Activated CD4-positive, alpha-beta T cell treated with anti-CD3 and anti-CD28 coated beads for 36 hours (primary cell): Measurements from ENCODE around the gene MAP1B. TPM values are rescaled to one million over a fixed set of nuclear protein-coding genes. Genes with fewer than 3 reads are reported as not detected.

Experiments
- ATAC-seq: fragments of 200-7000 bp; cut with Tn5 transposase; one replicate; pipeline ENCODE4 v1.10.0; 2021; ENCODE audit warnings: mild to moderate bottlenecking, moderate library complexity
- CTCF ChIA-PET: fragments of 350-600 bp; sonication (Branson Sonifier 250); formaldehyde crosslinking; loops from one replicate; lab custom pipeline; 2021; ENCODE audit warnings: antibody characterized with exemption; lab: Charles Lee
- POLR2A ChIA-PET: fragments of 350-600 bp; sonication (Branson Sonifier 250); formaldehyde crosslinking; loops from one replicate; lab custom pipeline; 2021; ENCODE audit warnings: antibody characterized with exemption, inconsistent platforms; lab: Charles Lee
- DNase-seq: peaks from one replicate; pipeline ENCODE4 v3.0.0-alpha.2; 2020
- H3K27ac Mint-ChIP-seq: one replicate; pipeline ENCODE4 v1.8.0; 2021; ENCODE audit warnings: mixed read lengths
- H3K27me3 Mint-ChIP-seq: one replicate; pipeline ENCODE4 v1.8.0; 2021; ENCODE audit warnings: mixed read lengths
- H3K36me3 Mint-ChIP-seq: one replicate; pipeline ENCODE4 v1.8.0; 2021; ENCODE audit warnings: low read depth, mixed read lengths
- H3K4me1 Mint-ChIP-seq: one replicate; pipeline ENCODE4 v1.8.0; 2021; ENCODE audit warnings: mixed read lengths
- H3K4me3 Mint-ChIP-seq: one replicate; pipeline ENCODE4 v1.8.0; 2021; ENCODE audit warnings: mild to moderate bottlenecking, moderate library complexity, mixed read lengths
- H3K9me3 Mint-ChIP-seq: one replicate; pipeline ENCODE4 v1.8.0; 2021; ENCODE audit warnings: low read depth, mixed read lengths
- intact Hi-C, 2 experiments: fragments of 100-400 bp; cut with DNase I in 1 of 2; cut with micrococcal nuclease in 1 of 2; formaldehyde crosslinking; loops; one replicate each; pipeline versions ENCODE4 v1.14.2 to v1.15.1; 2022 to 2024; cut with DNase I, micrococcal nuclease
- total RNA-seq, 2 experiments: library from RNA; stranded (reverse); gene quantifications; one replicate each; pipeline ENCODE4 v1.2.3, GENCODE V29; 2021

The MAP1B gene
- total RNA-seq, 2 experiments from 2014 or later, result 0.16 to 0.26 TPM

DNA sequence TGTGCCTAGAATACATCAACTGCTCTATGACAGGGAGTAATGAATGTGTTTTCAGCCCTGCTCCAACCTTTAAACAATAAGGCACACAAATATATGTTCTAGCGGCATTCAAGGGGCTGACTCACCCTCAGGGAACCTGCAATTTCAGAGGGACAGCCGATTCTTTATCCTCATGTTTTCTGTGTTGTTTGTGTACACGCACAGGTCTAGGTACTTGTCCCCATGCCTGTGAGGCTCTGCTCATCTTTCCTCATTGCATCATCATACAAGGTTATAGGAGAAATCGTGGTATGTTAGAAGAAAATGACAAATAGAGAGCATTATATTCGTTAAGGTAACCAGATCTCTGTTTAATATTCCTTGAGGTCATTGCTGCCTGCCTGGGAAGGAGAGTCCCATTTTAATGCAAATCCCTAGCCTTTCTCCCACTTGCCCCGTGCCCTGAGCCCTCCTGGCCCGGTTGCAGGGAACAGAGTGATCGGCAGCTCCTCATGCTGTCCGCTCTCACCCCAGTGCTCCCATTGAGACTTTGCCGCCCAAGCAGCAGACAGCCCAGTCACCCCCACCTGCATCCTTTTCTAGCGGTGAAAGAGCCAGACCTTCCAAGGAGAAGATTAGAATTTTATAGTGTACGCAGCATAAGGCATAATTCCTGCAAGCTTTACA is 14.6 kb downstream of the MAP1B start:
- DNase-seq (no peak), ATAC-seq (no peak)
- H3K4me3 Mint-ChIP-seq, result no peak overlapping the region
- no peaks in the 10 kb centered on the region for H3K9me3 Mint-ChIP-seq
- no peak overlapping the region for H3K27ac Mint-ChIP-seq
- H3K4me1 Mint-ChIP-seq, result no peaks in the 10 kb centered on the region
- H3K36me3 Mint-ChIP-seq, result no peaks in the 10 kb centered on the region
- POLR2A ChIA-PET, result no interaction called here
- intact Hi-C loops, result no loop called here
- CTCF ChIA-PET, result no interaction called here
- peaks cover 45% of the 10 kb centered on the region for H3K27me3 Mint-ChIP-seq

DNA sequence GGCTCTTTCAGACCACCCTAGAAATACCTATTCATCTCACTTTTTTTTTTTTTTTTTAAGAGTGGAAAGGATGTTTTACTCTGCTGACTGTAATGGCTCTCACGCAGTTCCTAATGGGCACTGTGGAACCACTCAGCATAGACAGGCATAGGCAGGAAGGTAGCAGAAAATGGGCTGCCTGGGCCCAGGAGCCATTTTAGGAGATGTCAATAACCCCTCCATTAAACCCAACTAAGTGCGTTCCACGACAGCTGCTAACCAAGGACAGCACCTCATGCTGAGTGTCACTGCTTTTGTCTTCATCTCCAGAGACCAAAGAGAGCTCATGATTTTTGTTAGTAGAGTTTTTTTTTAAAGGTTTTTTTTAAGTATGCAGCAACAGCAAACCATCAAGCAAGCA is 15.3 kb downstream of the MAP1B start:
- H3K4me1 Mint-ChIP-seq, result no peaks in the 10 kb centered on the region
- ATAC-seq (no peak), DNase-seq (no peak)
- no peaks in the 10 kb centered on the region for H3K9me3 Mint-ChIP-seq
- H3K4me3 Mint-ChIP-seq, result no peak overlapping the region
- H3K27me3 Mint-ChIP-seq, result peaks cover 43% of the 10 kb centered on the region
- H3K36me3 Mint-ChIP-seq, result no peaks in the 10 kb centered on the region
- POLR2A ChIA-PET, result no interaction called here
- CTCF ChIA-PET, result no interaction called here
- intact Hi-C loops, result no loop called here
- H3K27ac Mint-ChIP-seq, result no peak overlapping the region

DNA sequence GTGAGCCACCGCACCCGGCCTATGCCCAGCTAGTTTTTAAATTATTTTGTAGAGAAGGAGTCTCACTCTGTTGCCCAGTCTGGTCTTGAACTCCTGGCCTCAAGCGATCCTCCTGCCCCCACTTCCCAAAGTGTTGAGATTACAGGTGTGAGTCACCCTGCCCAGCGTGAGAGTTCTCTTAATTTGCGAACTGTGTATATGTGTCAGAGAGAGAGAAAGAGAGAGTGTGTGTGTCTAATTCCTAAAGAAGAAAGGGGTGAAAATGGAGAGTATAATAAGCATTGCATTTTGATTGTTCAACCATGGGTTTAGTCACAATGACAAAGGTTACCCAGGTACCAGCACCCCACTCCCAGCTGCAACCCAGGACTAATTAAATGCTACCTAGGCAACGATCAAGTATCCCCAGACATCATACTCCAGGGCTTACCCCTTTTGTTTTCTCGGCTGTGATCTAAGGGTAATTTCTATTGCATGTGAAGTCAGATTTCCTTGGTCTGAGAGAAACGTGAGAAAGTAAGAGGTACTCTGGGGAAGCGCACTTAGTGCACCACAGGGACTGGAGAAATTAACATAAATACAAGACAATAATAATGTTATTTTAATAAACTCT is 16.6 kb downstream of the MAP1B start:
- no peak for DNase-seq
- Mint-ChIP-seq H3K4me3 (no peak overlapping the region), H3K9me3 (no peaks in the 10 kb centered on the region), H3K4me1 (no peaks in the 10 kb centered on the region), H3K36me3 (no peaks in the 10 kb centered on the region), H3K27me3 (peaks cover 45% of the 10 kb centered on the region), H3K27ac (no peak overlapping the region)
- intact Hi-C loops, result no loop called here
- CTCF ChIA-PET, result interaction anchor here (1.3 kb wide), 1 partner anchor 15 kb away, joined by 3 read pairs; no protein-coding TSS in a partner anchor
- POLR2A ChIA-PET, result no interaction called here
- ATAC-seq, result no peak

DNA sequence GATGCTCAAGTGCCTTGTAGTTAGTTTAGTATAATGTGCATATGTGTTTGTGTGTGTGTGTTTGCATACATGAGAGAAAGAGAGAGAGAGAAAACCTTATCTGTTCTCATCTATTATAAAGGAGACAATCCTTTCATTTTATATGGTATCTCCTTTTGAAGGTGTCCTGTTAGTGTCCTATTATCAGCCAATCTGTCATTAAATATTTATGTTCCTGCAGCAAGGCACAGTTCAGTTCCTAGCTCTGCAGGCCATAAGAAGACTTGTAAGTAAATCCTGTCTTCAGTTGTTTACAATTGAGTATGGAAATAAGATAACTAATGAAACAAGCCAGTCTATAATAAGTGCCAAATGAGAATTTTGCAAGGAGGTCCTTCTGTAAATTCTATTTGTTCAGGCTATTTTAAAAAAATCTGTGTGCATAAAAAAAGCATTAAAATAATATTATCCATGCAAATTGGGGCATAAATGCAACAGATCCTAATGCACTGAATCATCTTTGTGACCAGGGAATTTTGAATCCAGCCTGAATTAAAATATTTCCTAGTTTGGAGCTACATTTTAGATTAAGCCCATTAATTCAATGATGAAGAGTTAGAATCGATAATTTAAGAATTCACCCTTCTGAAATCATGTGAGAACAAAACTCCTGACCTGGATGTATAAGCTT is 18.1 kb downstream of the MAP1B start:
- Mint-ChIP-seq H3K27ac (no peak overlapping the region), H3K9me3 (no peaks in the 10 kb centered on the region), H3K36me3 (no peaks in the 10 kb centered on the region), H3K27me3 (peaks cover 48% of the 10 kb centered on the region), H3K4me1 (no peaks in the 10 kb centered on the region), H3K4me3 (no peak overlapping the region)
- CTCF ChIA-PET, result interaction anchor here (1.2 to 1.3 kb wide), 2 partner anchors 10 to 14 kb away, joined by 3 read pairs; no protein-coding TSS in a partner anchor
- intact Hi-C loops, result no loop called here
- no peak for ATAC-seq
- POLR2A ChIA-PET, result no interaction called here
- DNase-seq, result no peak

DNA sequence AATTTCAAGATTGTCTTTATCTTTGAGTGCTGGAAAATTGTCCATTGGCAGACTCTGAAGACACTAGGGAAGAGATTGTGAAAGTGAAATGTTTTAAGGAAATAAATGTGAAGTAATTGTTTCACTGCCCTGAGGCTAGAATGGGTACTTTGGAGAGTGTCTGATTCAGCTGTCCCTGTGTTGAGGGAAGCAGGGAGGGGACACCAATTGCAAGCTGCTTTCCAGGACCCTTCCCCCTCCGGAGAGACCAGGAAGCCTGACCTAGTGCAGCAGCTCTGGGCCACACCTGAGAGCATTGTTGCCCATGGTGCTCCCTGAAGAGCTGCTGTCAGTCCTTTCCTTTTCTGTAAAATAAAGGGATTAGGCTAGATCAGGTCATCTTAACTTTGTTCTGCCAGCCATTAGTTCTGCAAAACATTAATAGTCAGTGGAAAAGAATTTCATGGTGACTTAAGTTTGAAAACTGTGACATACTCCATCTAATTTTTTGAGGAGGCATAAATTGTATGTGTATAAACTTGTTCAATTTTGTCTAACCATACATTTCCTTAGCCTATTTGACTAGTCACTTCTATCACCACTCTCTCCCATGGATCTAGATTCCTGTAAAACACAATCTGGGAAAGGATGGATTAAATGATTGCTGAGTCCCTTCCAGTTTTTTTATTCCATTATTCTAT is 18.8 kb downstream of the MAP1B start:
- no peaks in the 10 kb centered on the region for H3K9me3 Mint-ChIP-seq
- no peak overlapping the region for H3K4me3 Mint-ChIP-seq
- DNase-seq (no peak), ATAC-seq (no peak)
- ChIA-PET POLR2A (no interaction called here), CTCF (interaction anchor here (1.2 kb wide), 1 partner anchor 9 kb away, joined by 3 read pairs; no protein-coding TSS in a partner anchor)
- H3K36me3 Mint-ChIP-seq, result no peaks in the 10 kb centered on the region
- H3K27ac Mint-ChIP-seq, result no peak overlapping the region
- intact Hi-C loops, result no loop called here
- peaks cover 48% of the 10 kb centered on the region for H3K27me3 Mint-ChIP-seq
- no peaks in the 10 kb centered on the region for H3K4me1 Mint-ChIP-seq

DNA sequence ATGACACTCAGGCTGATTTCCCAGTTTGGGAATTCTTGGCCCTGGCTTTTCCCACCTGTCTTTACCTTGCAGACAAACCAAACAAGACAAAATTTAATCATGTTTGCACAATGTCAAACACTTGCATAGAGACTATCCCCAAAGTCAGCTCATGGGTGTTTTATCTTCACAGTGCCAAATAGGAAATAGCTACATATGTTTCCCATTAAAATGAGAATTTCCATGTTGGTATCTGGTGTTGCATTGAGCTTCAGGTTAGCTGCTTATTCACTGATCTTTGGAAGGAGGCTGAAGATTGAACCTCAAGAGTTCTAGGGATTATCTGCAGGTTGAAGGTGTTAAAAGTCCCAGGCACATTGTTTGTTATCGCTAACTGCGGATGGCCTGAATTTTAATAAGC is 19.5 kb downstream of the MAP1B start:
- Mint-ChIP-seq H3K4me1 (no peaks in the 10 kb centered on the region), H3K4me3 (no peak overlapping the region), H3K27ac (no peak overlapping the region), H3K27me3 (peaks cover 44% of the 10 kb centered on the region), H3K36me3 (no peaks in the 10 kb centered on the region), H3K9me3 (no peaks in the 10 kb centered on the region)
- ChIA-PET CTCF (interaction anchor here (0.5 kb wide), 1 partner anchor 148 kb away, joined by 3 read pairs; no protein-coding TSS in a partner anchor), POLR2A (no interaction called here)
- intact Hi-C loops, result no loop called here
- DNase-seq (no peak), ATAC-seq (no peak)

- Mint-ChIP-seq H3K36me3 (no peaks in the 10 kb centered on the region), H3K27me3 (peaks cover 43% of the 10 kb centered on the region), H3K4me3 (no peak overlapping the region), H3K9me3 (no peaks in the 10 kb centered on the region), H3K27ac (no peak overlapping the region), H3K4me1 (no peaks in the 10 kb centered on the region)
- POLR2A ChIA-PET, result no interaction called here
- intact Hi-C loops, result loop anchor here in 1 of 2 experiments (10.0 kb wide), 1 partner anchor 345 kb away; no protein-coding TSS in a partner anchor
- ATAC-seq (no peak), DNase-seq (no peak)
- CTCF ChIA-PET, result no interaction called here
Measured at GRCh38 chr5:72129725-72130124, 22.4 kb downstream of the MAP1B start.

DNA sequence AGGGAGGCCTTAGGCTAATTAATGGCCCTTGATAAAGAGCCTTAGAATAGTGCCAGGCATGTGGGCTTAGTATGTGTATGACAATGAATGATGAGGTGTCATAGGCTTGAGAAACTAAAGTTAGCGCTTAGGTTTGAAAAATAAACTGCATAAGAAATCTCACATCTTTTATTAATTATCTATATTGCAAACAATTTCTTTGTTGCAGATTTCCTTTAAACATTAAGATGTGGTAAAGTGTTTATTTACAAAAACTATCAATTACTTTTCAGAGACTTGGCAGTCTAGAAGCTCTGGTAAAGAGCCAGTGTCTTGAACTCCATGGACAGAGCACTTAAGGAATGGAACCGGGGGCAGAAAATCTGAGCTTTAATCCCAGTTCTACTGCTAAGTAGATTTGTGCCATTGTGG is 23.1 kb downstream of the MAP1B start:
- ATAC-seq, result no peak
- no peaks in the 10 kb centered on the region for H3K9me3 Mint-ChIP-seq
- H3K4me3 Mint-ChIP-seq, result no peak overlapping the region
- intact Hi-C loops, result loop anchor here in 1 of 2 experiments (10.0 kb wide), 1 partner anchor 346 kb away; no protein-coding TSS in a partner anchor
- H3K27ac Mint-ChIP-seq, result no peak overlapping the region
- POLR2A ChIA-PET, result no interaction called here
- no peaks in the 10 kb centered on the region for H3K4me1 Mint-ChIP-seq
- DNase-seq, result no peak
- H3K27me3 Mint-ChIP-seq, result peaks cover 42% of the 10 kb centered on the region
- H3K36me3 Mint-ChIP-seq, result no peaks in the 10 kb centered on the region
- CTCF ChIA-PET, result interaction anchor here (0.7 kb wide), 1 partner anchor 177 kb away, joined by 3 read pairs; no protein-coding TSS in a partner anchor

- ATAC-seq, result no peak
- Mint-ChIP-seq H3K4me1 (peaks cover 3% of the 10 kb centered on the region), H3K27me3 (peaks cover 38% of the 10 kb centered on the region), H3K4me3 (no peak overlapping the region), H3K27ac (no peak overlapping the region), H3K36me3 (no peaks in the 10 kb centered on the region), H3K9me3 (no peaks in the 10 kb centered on the region)
- intact Hi-C loops, result loop anchor here in 1 of 2 experiments (10.0 kb wide), 1 partner anchor 349 kb away; no protein-coding TSS in a partner anchor
- ChIA-PET POLR2A (no interaction called here), CTCF (interaction anchor here (0.7 kb wide), 1 partner anchor 101 kb away, joined by 3 read pairs; no protein-coding TSS in a partner anchor)
- no peak for DNase-seq
Measured at GRCh38 chr5:72133212-72133990, 26.1 kb downstream of the MAP1B start.

DNA sequence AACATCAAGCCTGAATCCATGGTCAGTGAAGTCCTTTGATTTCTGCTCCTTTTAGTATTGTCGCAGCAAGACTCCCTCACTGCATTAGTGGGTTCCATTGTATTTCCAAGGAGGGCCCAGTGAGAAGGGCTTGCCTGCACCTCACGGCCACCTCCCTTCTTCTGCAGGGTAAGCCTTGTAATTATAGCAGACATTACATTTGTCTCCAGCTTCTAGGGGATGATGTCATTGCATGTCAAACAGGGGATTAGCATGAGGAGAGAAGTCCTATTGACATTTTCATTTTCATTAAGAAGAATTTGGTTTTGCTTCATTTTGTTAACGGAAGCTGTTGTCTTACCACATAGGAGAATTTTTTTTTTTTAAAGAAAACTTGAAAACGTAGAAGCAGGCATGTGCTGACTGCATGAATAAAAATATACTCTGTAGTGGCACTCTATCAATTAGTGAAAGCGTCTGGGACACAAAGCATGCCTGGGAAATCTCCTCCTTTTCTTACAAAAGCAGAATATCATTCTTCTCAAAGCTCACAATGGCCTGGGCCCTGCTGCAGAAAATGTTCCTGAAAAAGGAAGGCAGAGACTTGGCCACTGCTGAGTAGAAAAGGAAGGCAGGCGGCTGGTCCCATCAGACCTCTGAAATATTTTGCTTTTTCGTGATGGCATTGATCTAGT is 27.1 kb downstream of the MAP1B start:
- peaks cover 12% of the 10 kb centered on the region for H3K4me1 Mint-ChIP-seq
- H3K36me3 Mint-ChIP-seq, result no peaks in the 10 kb centered on the region
- H3K4me3 Mint-ChIP-seq, result no peak overlapping the region
- POLR2A ChIA-PET, result no interaction called here
- H3K27ac Mint-ChIP-seq, result no peak overlapping the region
- no peaks in the 10 kb centered on the region for H3K9me3 Mint-ChIP-seq
- ATAC-seq, result no peak
- CTCF ChIA-PET, result no interaction called here
- intact Hi-C loops, result loop anchor here in 1 of 2 experiments (10.0 kb wide), 1 partner anchor 350 kb away; no protein-coding TSS in a partner anchor
- no peak for DNase-seq
- peaks cover 40% of the 10 kb centered on the region for H3K27me3 Mint-ChIP-seq
